CD4-positive, alpha-beta T cell (primary cell): ENCODE results near the gene INSR. TPM values are rescaled to one million over a fixed set of nuclear protein-coding genes. Genes with fewer than 3 reads are reported as not detected.

Source experiments
- ATAC-seq: fragments of 200-7000 bp; cut with Tn5 transposase; one replicate; pipeline ENCODE4 v1.10.0; 2022; ENCODE audit warnings: mild to moderate bottlenecking; ENCODE audit not compliant: poor library complexity
- CTCF ChIA-PET: fragments of 350-600 bp; sonication (Branson Sonifier 250); formaldehyde crosslinking; loops from one replicate; lab custom pipeline; 2021; ENCODE audit warnings: antibody characterized with exemption, inconsistent platforms; lab: Charles Lee
- POLR2A ChIA-PET: fragments of 350-600 bp; sonication (Branson Sonifier 250); formaldehyde crosslinking; loops from one replicate; lab custom pipeline; 2021; ENCODE audit warnings: antibody characterized with exemption, inconsistent platforms; lab: Charles Lee
- DNase-seq, 14 experiments: peaks; one replicate each; pipeline ENCODE4 v3.0.0-alpha.2; 2013 to 2020; ENCODE audit warnings: mixed read lengths in 2 of 14
- H3K27ac ChIP-seq, 2 donors: one replicate each; pipeline versions ENCODE4 v1.5.1 to v1.7.0; 2013; ENCODE audit warnings: low read length in 2 of 2, low read depth in 1 of 2, mild to moderate bottlenecking in 1 of 2
- H3K27me3 ChIP-seq, 2 experiments: 1 replicate in 1 of 2; 2 replicates in 1 of 2; pipeline versions ENCODE4 v1.6.1 to v1.7.0; 2013; ENCODE audit warnings: low read length in 2 of 2, control low read depth in 1 of 2, mild to moderate bottlenecking in 1 of 2, moderate library complexity in 1 of 2; ENCODE audit not compliant: insufficient read depth in 2 of 2, control insufficient read depth in 1 of 2
- H3K36me3 ChIP-seq: one replicate; pipeline ENCODE4 v1.6.1; 2013; ENCODE audit warnings: low read length, control low read depth; ENCODE audit not compliant: insufficient read depth
- H3K4me1 ChIP-seq: one replicate; pipeline ENCODE4 v1.6.1; 2013; ENCODE audit warnings: low read length, control low read depth; ENCODE audit not compliant: insufficient read depth
- H3K4me3 ChIP-seq: one replicate; pipeline ENCODE4 v1.5.1; 2013; ENCODE audit warnings: mild to moderate bottlenecking, low read length, moderate library complexity
- H3K9me3 ChIP-seq, 2 experiments: 1 replicate in 1 of 2; 2 replicates in 1 of 2; pipeline versions ENCODE4 v1.6.1 to v1.7.0; 2013; ENCODE audit warnings: low read length in 2 of 2, mild to moderate bottlenecking in 2 of 2, control low read depth in 1 of 2, moderate library complexity in 1 of 2; ENCODE audit not compliant: control insufficient read depth in 1 of 2, insufficient read depth in 1 of 2
- H3K27ac Mint-ChIP-seq: one replicate; pipeline ENCODE4 v1.8.0; 2020; ENCODE audit warnings: mixed read lengths
- H3K27me3 Mint-ChIP-seq: one replicate; pipeline ENCODE4 v1.8.0; 2021; ENCODE audit warnings: mixed read lengths
- H3K36me3 Mint-ChIP-seq: one replicate; pipeline ENCODE4 v1.8.0; 2021; ENCODE audit warnings: low read depth, mixed read lengths
- H3K4me1 Mint-ChIP-seq: one replicate; pipeline ENCODE4 v1.8.0; 2021; ENCODE audit warnings: low read depth, mixed read lengths
- H3K4me3 Mint-ChIP-seq: one replicate; pipeline ENCODE4 v1.8.0; 2020; ENCODE audit warnings: mild to moderate bottlenecking, mixed read lengths
- H3K9me3 Mint-ChIP-seq: one replicate; pipeline ENCODE4 v1.8.0; 2020; ENCODE audit warnings: mixed read lengths
- intact Hi-C, 2 experiments: fragments of 100-400 bp; cut with DNase I in 1 of 2; cut with micrococcal nuclease in 1 of 2; formaldehyde crosslinking; loops; one replicate each; pipeline versions ENCODE4 v1.15.1 to v1.9.0; 2023 to 2025; cut with DNase I, micrococcal nuclease
- total RNA-seq, 174 experiments: library from RNA in 2 of 174; stranded (reverse) in 2 of 174; gene quantifications; one replicate each; pipeline ENCODE4 v1.2.3 and lab custom pipeline; 2021 to 2026
- TF ChIP-seq, protein P1 (sequence below): fragments of 200-600 bp; IDR thresholded peaks from one replicate; pipeline ENCODE4 v1.8.0; 2022; ENCODE audit warnings: antibody characterized with exemption, mild to moderate bottlenecking

The INSR gene
- total RNA-seq, 2 experiments from 2014 or later = 1.8 to 3.0 TPM

DNA sequence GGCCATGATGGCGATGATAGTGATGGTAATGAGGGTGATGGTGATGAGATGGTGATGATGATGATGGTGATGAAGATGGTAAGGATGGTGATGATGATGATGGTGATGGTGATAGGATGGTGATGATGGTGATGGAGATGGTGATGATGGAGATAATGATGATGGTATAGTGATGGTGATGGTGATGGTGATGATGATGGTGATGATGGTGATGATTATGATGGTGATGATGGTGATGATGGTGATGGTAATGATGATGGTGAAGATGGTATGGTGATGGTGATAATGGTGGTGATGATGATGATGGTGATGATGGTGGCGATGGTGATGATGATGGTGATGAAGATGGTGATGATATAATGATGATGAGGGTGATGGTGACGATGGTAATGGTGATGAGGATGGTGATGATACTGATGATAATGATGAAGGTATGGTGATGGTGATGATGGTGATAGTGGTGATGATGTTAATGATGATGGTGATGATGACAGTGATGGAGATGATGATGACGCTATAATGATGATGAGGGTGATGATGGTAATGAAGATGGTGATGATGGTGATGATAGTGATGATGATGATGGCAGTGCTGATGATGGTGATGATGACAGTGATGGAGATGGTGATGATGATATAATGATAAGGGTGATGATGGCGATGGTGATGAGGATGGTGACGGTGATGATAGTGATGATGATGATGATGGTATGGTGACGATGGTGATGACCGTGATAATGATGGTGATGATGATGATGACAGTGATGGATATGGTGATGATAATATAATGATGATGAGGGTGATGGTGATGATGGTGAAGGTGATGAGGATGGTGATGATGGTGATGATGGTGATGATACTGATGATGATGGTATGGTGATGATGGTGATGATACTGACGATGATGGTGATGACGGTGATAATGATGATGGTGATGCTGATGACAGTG is 187.2 kb downstream of the INSR start:
- DNase-seq (no peak), ATAC-seq (no peak)
- ChIA-PET POLR2A (no interaction called here), CTCF (no interaction called here)
- Mint-ChIP-seq H3K36me3 (no peaks in the 10 kb centered on the region), H3K9me3 (no peaks in the 10 kb centered on the region), H3K4me1 (peaks cover 5% of the 10 kb centered on the region), H3K27me3 (no peaks in the 10 kb centered on the region), H3K27ac (no peak overlapping the region), H3K4me3 (no peak overlapping the region)
- intact Hi-C loops = loop anchor here (10.0 kb wide), 2 partner anchors 548 to 838 kb away; partner anchors contain the start of gene TIMM44 (in 1 of the 2)
- Histone ChIP-seq H3K4me1 (peaks cover 3% of the 10 kb centered on the region), H3K27ac (no peak overlapping the region), H3K4me3 (no peak overlapping the region), H3K27me3 (no peaks in the 10 kb centered on the region), H3K36me3 (no peaks in the 10 kb centered on the region), H3K9me3 (peaks cover 0 to 7% of the 10 kb centered on the region in 2 experiments)
- TF ChIP-seq, protein P1, sequence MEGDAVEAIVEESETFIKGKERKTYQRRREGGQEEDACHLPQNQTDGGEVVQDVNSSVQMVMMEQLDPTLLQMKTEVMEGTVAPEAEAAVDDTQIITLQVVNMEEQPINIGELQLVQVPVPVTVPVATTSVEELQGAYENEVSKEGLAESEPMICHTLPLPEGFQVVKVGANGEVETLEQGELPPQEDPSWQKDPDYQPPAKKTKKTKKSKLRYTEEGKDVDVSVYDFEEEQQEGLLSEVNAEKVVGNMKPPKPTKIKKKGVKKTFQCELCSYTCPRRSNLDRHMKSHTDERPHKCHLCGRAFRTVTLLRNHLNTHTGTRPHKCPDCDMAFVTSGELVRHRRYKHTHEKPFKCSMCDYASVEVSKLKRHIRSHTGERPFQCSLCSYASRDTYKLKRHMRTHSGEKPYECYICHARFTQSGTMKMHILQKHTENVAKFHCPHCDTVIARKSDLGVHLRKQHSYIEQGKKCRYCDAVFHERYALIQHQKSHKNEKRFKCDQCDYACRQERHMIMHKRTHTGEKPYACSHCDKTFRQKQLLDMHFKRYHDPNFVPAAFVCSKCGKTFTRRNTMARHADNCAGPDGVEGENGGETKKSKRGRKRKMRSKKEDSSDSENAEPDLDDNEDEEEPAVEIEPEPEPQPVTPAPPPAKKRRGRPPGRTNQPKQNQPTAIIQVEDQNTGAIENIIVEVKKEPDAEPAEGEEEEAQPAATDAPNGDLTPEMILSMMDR = no peak

DNA sequence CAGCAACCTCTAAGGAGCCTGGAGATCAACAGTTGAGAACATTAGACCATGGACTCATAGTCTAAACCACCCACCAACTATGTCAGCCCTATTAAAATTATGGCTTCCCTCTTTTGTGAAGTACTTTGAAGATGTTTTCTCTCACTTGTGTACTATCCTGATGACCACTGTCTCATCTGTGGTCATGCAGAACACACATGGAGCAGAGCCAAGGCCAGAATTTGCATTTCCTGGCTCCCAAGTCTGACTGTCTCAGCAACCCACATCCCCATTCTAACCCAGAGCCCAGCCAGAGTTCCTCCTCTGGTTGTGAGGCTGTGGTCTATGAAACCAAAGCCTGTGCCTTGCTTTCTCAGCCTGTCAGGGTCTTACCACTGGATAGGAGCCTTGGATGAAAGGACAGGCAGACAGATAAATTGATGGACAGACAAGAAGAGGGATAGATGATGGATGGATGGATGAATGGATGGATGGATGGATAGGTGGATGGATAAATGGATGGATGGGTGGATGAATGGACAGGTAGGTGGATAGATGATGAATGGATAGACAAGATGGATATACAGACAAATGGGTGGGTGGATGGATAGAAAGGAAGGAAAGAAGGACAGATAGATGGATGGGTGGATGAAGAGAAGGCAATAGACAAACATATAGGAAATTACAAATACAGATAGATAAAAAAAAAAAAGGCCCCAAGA is 189.3 kb downstream of the INSR start:
- Mint-ChIP-seq H3K9me3 (no peaks in the 10 kb centered on the region), H3K27me3 (no peaks in the 10 kb centered on the region), H3K4me3 (no peak overlapping the region), H3K4me1 (peaks cover 22% of the 10 kb centered on the region), H3K27ac (no peak overlapping the region), H3K36me3 (no peaks in the 10 kb centered on the region)
- CTCF ChIA-PET = no interaction called here
- TF ChIP-seq, protein P1 = no peak
- POLR2A ChIA-PET = no interaction called here
- H3K4me3 ChIP-seq = no peak overlapping the region
- H3K27ac ChIP-seq = no peak overlapping the region
- H3K4me1 ChIP-seq = peaks cover 10% of the 10 kb centered on the region
- no peaks in the 10 kb centered on the region for H3K27me3 ChIP-seq
- intact Hi-C loops = loop anchor here (5.0 to 10.0 kb wide), 6 partner anchors 42 to 840 kb away; partner anchors contain the start of genes TIMM44 (in 1 of the 2) and TRAPPC5 (in 1 of the 2)
- DNase-seq (peak in 1 of 14 experiments; percentile 10), ATAC-seq (no peak)
- no peaks in the 10 kb centered on the region for H3K36me3 ChIP-seq
- peaks cover 0 to 4% of the 10 kb centered on the region in 2 experiments for H3K9me3 ChIP-seq

DNA sequence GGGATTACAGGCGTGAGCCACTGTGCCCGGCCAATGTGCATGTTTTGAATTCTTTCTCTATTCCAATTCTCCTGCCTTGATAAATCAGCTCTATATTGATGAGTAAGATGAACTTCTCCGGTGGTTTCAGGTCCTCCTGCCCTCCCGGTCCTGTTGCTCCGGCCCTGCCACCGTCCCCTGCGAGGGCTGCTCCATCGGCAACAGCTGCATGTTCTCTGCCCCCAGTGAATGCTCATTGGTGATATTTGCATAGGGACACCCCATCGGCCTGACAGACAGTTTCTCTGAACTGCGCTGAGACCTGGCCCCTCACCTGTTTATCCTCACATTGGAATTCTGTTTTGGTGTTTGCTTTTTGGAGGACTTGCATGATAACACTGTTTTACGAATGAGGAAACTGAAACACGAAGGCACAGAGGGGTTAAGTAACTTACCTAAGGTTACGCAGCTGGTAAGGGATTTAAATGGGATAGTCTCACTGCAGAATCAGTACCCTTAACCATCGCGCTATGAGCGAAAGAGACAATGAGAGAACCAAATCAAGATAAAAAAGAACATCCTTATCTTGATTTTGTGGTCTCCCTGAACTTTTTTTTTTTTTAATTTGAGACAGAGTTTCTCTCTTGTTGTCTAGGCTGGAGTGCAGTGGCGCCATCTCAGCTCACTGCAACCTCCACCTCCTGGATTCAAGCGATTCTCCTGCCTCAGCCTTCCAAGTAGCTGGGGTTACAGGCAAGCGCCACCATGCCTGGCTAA is 192.5 kb downstream of the INSR start:
- DNase-seq (peak in 5 of 14 experiments; percentile 8 to 59 (median 27)), ATAC-seq (no peak)
- CTCF ChIA-PET = interaction anchor here (0.8 to 2.3 kb wide), 7 partner anchors 21 to 467 kb away, joined by 3 to 9 read pairs (median 7); partner anchors contain the start of gene ZNF557
- H3K4me1 Mint-ChIP-seq = peaks cover 40% of the 10 kb centered on the region
- H3K4me1 ChIP-seq = peaks cover 20% of the 10 kb centered on the region
- no peak overlapping the region for H3K4me3 ChIP-seq
- peaks cover 0 to 3% of the 10 kb centered on the region in 2 experiments for H3K9me3 ChIP-seq
- no peak overlapping the region for H3K27ac ChIP-seq
- H3K9me3 Mint-ChIP-seq = peaks cover 5% of the 10 kb centered on the region
- no peaks in the 10 kb centered on the region for H3K36me3 ChIP-seq
- no peak overlapping the region for H3K27ac Mint-ChIP-seq
- H3K27me3 ChIP-seq = no peaks in the 10 kb centered on the region
- H3K36me3 Mint-ChIP-seq = peaks cover 10% of the 10 kb centered on the region
- intact Hi-C loops = loop anchor here (1.0 to 10.0 kb wide), 9 partner anchors 46 to 843 kb away; partner anchors contain the start of genes TIMM44 (in 1 of the 2) and TRAPPC5 (in 1 of the 2)
- no peaks in the 10 kb centered on the region for H3K27me3 Mint-ChIP-seq
- TF ChIP-seq, protein P1 = no peak
- peak overlapping the region; percentile 57 for H3K4me3 Mint-ChIP-seq
- POLR2A ChIA-PET = interaction anchor here (0.6 to 1.4 kb wide), 5 partner anchors 12 to 769 kb away, joined by 3 to 13 read pairs (median 6); partner anchors contain the start of genes ARHGEF18 and ZNF557
